ENCODE measurements around the gene PRDX1.
"Not testable (repeated sequence)": the region's sequence is repeated elsewhere in the genome, so short reads cannot be mapped to it uniquely, and the experiment has no call there.

PRDX1 gene

GRCh38 chr1:45467353-45467752 is 54.3 kb downstream of the PRDX1 start:
- DNase-seq (ENCODE audit: extremely low read depth in 1 of 2, low read depth in 1 of 2), result not testable (repeated sequence)

- no peak for DNase-seq (ENCODE audit: extremely low read depth in 1 of 2, low read depth in 1 of 2)
Observed at GRCh38 chr1:45465277-45465676, 56.4 kb downstream of the PRDX1 start.

Measured in stimulated activated CD8-positive, alpha-beta memory T cell treated with anti-CD3 and anti-CD28 coated beads, Interleukin-7, amount 100 ng/mL, for 48 hours (primary cell).